ENCODE measurements around the gene BBS9.

- TF ChIP-seq CTCF (conservative IDR thresholded peaks at IDR 0.05; ENCODE audit: low read depth, low read length), result no peak
- no peak for TF ChIP-seq RFX5 (IDR thresholded peaks at IDR 0.05; ENCODE audit: low read depth, low read length)
- TF ChIP-seq USF2 (IDR thresholded peaks at IDR 0.05; ENCODE audit: low read depth, low read length), result no peak
- no peak for TF ChIP-seq POLR2A (IDR thresholded peaks at IDR 0.05; ENCODE audit: low read depth, low read length)
- no peak for TF ChIP-seq RAD21 (IDR thresholded peaks at IDR 0.05; ENCODE audit: low read length)
- no peak for TF ChIP-seq CEBPB (IDR thresholded peaks at IDR 0.05; ENCODE audit: low read depth, low read length)
- TF ChIP-seq BHLHE40 (IDR thresholded peaks at IDR 0.05; ENCODE audit: low read depth, low read length), result no peak
- TF ChIP-seq ELK1 (IDR thresholded peaks at IDR 0.05; ENCODE audit: borderline replicate concordance, low read depth, low read length), result no peak
- TF ChIP-seq MAZ (IDR thresholded peaks at IDR 0.05; ENCODE audit: borderline replicate concordance, low read depth, low read length), result no peak
- no peak for TF ChIP-seq RCOR1 (IDR thresholded peaks at IDR 0.05; ENCODE audit: insufficient replicate concordance, low read length)
- no peak for TF ChIP-seq MAFK (IDR thresholded peaks at IDR 0.05; ENCODE audit: low read depth, low read length)
- TF ChIP-seq SMC3 (IDR thresholded peaks at IDR 0.05; ENCODE audit: low read depth, low read length), result no peak
- TF ChIP-seq FOS (IDR thresholded peaks at IDR 0.05; ENCODE audit: low read depth, low read length), result no peak
Measured at GRCh38 chr7:33155811-33156210, 26.4 kb downstream of the BBS9 start.
